Fibroblast of lung (primary cell): ENCODE results near the gene NRXN2.

Source experiments
- EZH2 ChIP-seq: IDR thresholded peaks from 2 replicates; pipeline ENCODE4 v1.5.1; 2012; ENCODE audit warnings: low read length, control low read depth, mild to moderate bottlenecking; ENCODE audit errors: missing control alignments
- TF ChIP-seq, protein P1 (sequence below), 2 donors: IDR thresholded peaks in 1 of 2; conservative IDR thresholded peaks in 1 of 2; 1 replicate in 1 of 2; 2 replicates in 1 of 2; pipeline ENCODE4 v1.5.1; 2011 to 2012; ENCODE audit warnings: low read length in 2 of 2, control low read depth in 1 of 2, inconsistent platforms in 1 of 2, low read depth in 1 of 2, mild to moderate bottlenecking in 1 of 2

GRCh38 chr11:64655941-64656601, 66.9 kb downstream of the NRXN2 start:
- no peak for TF ChIP-seq EZH2
- TF ChIP-seq, protein P1, sequence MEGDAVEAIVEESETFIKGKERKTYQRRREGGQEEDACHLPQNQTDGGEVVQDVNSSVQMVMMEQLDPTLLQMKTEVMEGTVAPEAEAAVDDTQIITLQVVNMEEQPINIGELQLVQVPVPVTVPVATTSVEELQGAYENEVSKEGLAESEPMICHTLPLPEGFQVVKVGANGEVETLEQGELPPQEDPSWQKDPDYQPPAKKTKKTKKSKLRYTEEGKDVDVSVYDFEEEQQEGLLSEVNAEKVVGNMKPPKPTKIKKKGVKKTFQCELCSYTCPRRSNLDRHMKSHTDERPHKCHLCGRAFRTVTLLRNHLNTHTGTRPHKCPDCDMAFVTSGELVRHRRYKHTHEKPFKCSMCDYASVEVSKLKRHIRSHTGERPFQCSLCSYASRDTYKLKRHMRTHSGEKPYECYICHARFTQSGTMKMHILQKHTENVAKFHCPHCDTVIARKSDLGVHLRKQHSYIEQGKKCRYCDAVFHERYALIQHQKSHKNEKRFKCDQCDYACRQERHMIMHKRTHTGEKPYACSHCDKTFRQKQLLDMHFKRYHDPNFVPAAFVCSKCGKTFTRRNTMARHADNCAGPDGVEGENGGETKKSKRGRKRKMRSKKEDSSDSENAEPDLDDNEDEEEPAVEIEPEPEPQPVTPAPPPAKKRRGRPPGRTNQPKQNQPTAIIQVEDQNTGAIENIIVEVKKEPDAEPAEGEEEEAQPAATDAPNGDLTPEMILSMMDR (conservative IDR thresholded peaks at IDR 0.05 in 1 of 2, IDR thresholded peaks at IDR 0.05 in 1 of 2; ENCODE audit: low read depth in 1 of 2, low read length in 2 of 2): no peak
